Fibroblast of pulmonary artery (primary cell): ENCODE results near the gene COG8.
"Not testable (repeated sequence)": the region's sequence is repeated elsewhere in the genome, so short reads cannot be mapped to it uniquely, and the experiment has no call there.

Experiments used
- DNase-seq: peaks from one replicate; pipeline ENCODE4 v3.0.0-alpha.2; 2010; ENCODE audit warnings: low read depth
- H3K4me3 ChIP-seq: replicated peaks from 2 replicates; pipeline ENCODE4 v1.5.1; 2011; ENCODE audit warnings: low read depth, mild to moderate bottlenecking, control low read depth, low read length, moderate library complexity
- CTCF ChIP-seq: IDR thresholded peaks from 2 replicates; pipeline ENCODE4 v1.5.1; 2011; ENCODE audit warnings: mild to moderate bottlenecking, control low read depth, low read length, inconsistent platforms; ENCODE audit errors: missing control alignments

COG8 gene

GRCh38 chr16:69294051-69294450 is 45.3 kb downstream of the COG8 start:
- no peak overlapping the region for H3K4me3 ChIP-seq
- TF ChIP-seq CTCF = no peak
- DNase-seq = no peak

GRCh38 chr16:69293401-69293800 is 46.0 kb downstream of the COG8 start:
- H3K4me3 ChIP-seq = no peak overlapping the region
- TF ChIP-seq CTCF = no peak
- no peak for DNase-seq

- not testable (repeated sequence) for DNase-seq, H3K4me3 ChIP-seq
Observed at GRCh38 chr16:69291657-69292056, 47.7 kb downstream of the COG8 start.

GRCh38 chr16:69286941-69287713 is 52.2 kb downstream of the COG8 start:
- no peak overlapping the region for H3K4me3 ChIP-seq
- peak; percentile 53 for TF ChIP-seq CTCF
- peak; percentile 87 for DNase-seq

- TF ChIP-seq CTCF = no peak
- no peak for DNase-seq
Observed at GRCh38 chr16:69285240-69285639, 54.1 kb downstream of the COG8 start.

GRCh38 chr16:69283851-69284250 is 55.5 kb downstream of the COG8 start:
- no peak overlapping the region for H3K4me3 ChIP-seq
- no peak for DNase-seq
- no peak for TF ChIP-seq CTCF

More at GRCh38 chr16:69285240-69285639, 54.1 kb downstream of the COG8 start:
- no peak overlapping the region for H3K4me3 ChIP-seq

- no peak for TF ChIP-seq CTCF
- DNase-seq = no peak
- H3K4me3 ChIP-seq = no peak overlapping the region
Observed at GRCh38 chr16:69277413-69277812, 62.0 kb downstream of the COG8 start.
